22Rv1 (cell line): ENCODE results near the gene PARK7.

Experiments used
- H3K27ac ChIP-seq: fragments of 450-650 bp; 2 replicates; pipeline ENCODE4 v1.5.1; 2017
- CTCF ChIP-seq: fragments of 450-650 bp; IDR thresholded peaks from 2 replicates; pipeline ENCODE4 v1.5.1; 2017; ENCODE audit warnings: mild to moderate bottlenecking
- ZFX ChIP-seq: fragments of 450-650 bp; IDR thresholded peaks from 2 replicates; pipeline ENCODE4 v1.6.1; 2017; ENCODE audit warnings: antibody characterized with exemption, borderline replicate concordance

PARK7 gene

GRCh38 chr1:8016895-8017241, 55.4 kb downstream of the PARK7 start:
- H3K27ac ChIP-seq = peak overlapping the region; percentile 65

GRCh38 chr1:8017495-8018197, 56.1 kb downstream of the PARK7 start:
- peak overlapping the region; percentile 65 for H3K27ac ChIP-seq
- TF ChIP-seq CTCF (no peak), ZFX (no peak)

More at GRCh38 chr1:8016895-8017241, 55.4 kb downstream of the PARK7 start:
- TF ChIP-seq ZFX (no peak), CTCF (no peak)

GRCh38 chr1:8018492-8019228, 57.1 kb downstream of the PARK7 start:
- peak overlapping the region; percentile 65 for H3K27ac ChIP-seq

GRCh38 chr1:8019229-8019620, 57.7 kb downstream of the PARK7 start:
- H3K27ac ChIP-seq = peak overlapping the region; percentile 65
- no peak for TF ChIP-seq ZFX
- TF ChIP-seq CTCF = no peak

More at GRCh38 chr1:8018492-8019228, 57.1 kb downstream of the PARK7 start:
- TF ChIP-seq ZFX (no peak), CTCF (no peak)

- TF ChIP-seq ZFX (no peak), CTCF (no peak)
- peak overlapping the region; percentile 65 for H3K27ac ChIP-seq
These were observed 58.5 kb downstream of the PARK7 start for GRCh38 chr1:8020032-8020431.

GRCh38 chr1:8021676-8022266, 60.3 kb downstream of the PARK7 start:
- TF ChIP-seq ZFX (no peak), CTCF (no peak)
- H3K27ac ChIP-seq = no peak overlapping the region
